AG08395 (cell line): ENCODE data around the gene KCNMA1.

Experiments
- DNase-seq: peaks from one replicate; pipeline ENCODE4 v3.0.0; 2012; ENCODE audit warnings: mixed read lengths, low spot score

KCNMA1 gene

GRCh38 chr10:77333610-77334340, 303.8 kb downstream of the KCNMA1 start:
- DNase-seq, result no peak

DNA sequence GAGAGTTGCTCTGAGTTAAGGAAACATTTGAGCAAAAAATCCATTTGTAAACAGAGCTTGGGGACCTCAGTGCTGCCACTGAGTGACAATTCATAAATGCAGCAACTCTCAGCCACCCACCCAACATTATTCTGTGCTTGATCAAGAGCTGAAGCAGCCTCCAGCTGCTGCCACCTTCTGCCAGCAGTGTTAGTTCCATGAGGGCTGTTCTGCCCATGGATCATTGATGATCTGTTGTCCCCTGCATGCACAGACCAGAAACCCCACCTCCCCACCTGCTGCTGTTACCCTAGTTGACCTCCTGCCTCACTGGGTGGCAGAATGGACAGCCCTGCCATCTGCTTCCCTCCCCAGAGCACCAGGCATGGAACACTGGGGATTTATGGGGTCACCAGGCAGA, 305.4 kb downstream of the KCNMA1 start:
- no peak for DNase-seq

DNA sequence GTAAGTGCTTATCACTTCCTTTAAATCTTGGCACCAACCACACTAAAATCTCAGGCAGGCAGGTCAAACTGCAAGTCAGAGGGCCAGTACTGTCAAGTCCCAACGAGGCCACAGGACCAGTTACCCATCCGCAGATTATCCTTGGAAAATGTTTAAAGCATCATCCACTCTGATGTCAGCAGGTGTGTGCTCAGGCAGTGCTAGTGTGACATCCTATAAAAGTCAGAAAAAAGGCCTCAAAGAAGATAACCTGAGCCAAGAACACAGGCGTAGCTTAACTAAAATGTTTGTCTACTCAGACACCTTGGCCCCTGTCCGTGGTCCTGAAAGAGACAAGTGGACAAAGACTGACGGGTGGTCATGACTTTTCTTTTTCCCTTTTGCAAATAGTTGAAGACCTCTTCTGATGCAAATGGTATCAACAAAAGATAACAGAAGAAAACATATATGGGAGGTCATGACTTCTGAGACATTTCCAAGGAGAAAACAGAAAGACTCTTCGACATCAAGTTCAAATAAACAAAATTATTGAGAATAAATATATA, 309.3 kb downstream of the KCNMA1 start:
- peak; percentile 38 for DNase-seq

DNA sequence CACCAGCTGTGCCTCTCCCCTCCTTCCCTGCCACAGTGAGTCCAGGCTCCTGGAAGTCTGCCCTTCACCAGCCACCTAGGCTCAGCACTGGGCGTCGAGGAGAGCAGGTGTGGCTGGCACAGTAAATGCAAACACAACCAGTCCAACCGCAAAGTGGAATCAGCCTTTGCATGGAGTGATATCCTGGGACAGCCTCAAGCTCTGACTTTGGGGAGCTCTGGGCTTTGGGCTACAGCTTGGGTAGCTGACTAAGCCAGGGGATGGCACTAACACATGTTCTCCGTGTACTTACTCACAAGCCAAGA, 312.4 kb downstream of the KCNMA1 start:
- DNase-seq, result no peak

DNA sequence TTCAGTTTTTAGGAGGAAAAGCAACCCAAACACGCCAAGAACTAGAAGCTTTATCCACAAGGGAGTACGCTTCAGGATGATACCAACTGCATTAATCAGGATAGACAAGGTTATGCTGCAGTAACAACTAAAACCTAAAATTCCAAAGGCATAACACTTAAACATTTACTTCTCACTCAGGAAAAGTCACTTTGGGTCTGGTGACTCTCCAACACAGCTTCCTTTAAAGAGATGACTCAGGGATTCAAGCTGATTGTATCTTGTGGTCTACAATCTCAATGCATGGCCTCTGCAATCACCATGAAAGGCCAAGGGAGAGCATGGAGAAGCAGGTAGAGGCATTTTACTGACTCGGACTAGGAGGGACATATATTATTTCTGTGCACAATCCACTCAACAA, 315.8 kb downstream of the KCNMA1 start:
- no peak for DNase-seq

DNA sequence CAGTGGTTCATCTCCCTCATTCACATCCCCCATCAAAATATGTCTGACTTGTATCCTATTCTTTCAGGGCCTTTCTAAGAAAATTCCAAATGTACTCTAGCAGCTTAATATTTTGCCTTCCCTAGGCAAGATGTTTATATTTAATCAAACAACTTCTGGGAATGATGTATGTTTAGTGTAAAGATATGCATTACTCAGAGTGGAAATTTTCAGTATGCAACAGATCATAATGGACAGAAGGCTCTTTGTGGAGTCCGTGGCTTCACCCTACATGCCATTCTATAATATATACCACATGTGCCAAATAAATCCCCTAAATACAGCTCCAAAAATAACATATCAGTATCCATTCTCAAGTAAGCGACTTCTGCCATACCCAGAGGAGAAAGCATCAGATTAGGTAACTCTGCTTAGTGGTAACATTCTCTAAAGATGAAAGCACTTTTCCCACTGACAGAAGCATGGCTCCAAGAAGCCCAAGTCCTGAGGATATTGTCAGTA, 316.6 kb downstream of the KCNMA1 start:
- peak; percentile 73 for DNase-seq

- peak; percentile 25 for DNase-seq
These were observed 318.1 kb downstream of the KCNMA1 start for GRCh38 chr10:77319557-77319956.

DNA sequence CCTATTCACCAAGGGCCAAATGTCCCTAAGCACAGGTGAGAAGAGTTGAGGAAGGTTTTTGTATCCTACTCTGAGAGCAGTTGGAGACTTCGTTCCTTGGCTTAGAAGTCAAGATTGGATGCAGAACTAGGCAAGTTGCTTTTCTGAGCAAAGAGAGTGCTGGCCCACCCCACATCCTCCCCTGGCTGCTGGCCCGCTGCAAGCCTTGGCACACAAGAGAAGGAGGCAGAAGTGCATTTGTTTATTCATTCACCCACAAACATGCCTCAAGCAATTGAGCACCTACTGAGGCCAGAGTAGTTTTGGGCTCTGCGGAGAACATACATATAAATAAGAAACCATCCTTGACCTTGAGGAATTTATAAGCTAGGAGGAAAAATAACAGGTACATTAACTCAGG, 318.9 kb downstream of the KCNMA1 start:
- no peak for DNase-seq

DNA sequence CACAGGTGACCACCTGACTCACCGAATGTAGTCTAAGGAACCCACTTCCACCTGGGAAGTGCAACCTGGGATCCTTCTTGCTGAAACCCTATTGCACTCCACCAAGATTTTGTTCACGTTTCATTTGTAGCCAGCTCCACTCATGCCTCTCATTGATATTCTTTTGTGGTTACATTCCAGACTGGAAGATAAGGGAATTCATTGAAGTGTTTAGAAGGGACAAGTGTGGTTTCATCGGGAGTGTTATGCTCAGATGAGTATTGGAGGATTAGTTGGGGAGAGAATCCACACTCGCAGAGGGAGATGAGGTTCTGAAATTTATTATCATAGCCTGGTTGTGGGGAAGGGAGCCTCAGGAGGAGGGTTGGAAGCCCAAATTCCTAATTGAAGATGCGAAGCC, 320.4 kb downstream of the KCNMA1 start:
- DNase-seq, result no peak

GRCh38 chr10:77315496-77316129, 322.0 kb downstream of the KCNMA1 start:
- no peak for DNase-seq

DNA sequence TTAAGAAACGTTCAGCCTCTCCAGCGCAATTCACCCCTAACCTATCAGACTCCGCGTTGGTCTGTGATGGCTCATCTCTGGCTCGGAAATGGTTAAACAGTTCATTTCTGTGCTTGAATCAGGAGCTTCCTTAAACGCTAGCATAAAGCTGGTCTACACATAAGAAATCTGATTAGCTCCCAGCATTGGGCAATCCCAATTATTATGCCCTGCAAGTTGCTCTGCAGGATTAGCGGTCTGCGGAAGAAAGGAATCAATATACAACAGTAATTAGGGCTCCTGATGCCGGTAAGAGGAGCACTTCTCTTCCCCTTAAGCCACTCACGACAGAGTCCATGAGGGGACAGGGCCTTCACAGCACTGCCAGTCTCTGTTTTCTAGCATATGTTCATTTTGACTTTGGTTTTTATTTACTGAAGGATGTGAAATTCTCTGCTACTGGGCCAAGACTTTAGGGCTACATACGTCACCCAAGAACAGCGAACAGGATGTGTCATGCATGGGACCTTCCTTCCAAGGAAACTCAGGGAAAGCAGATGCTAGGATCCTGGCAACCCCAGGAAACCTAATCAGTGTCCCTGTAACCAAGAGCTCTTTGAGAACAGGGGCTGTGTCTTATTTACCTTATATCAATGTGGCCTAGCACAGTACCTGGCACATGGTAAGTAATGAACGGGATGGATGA, 324.4 kb downstream of the KCNMA1 start:
- DNase-seq, result peak; percentile 76

DNA sequence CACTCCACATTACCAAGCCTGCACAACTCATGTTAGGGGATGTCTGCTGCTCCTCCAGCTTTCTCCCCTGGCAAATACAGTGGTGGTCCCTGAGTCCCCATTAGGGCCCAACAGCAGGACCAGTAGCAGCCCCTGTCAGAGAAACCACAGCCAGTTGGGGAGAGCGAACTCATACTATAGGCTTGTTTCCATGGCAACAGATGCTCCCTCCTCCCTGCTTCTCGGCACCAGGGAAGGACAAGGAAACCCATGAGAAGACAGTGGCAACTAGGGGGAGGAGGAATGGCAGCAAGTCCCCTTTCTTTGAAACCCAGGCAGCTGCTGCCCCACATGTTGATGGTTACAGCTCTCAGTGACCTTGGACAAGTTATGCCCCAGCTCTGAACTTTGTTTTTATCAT, 326.4 kb downstream of the KCNMA1 start:
- DNase-seq, result no peak

DNA sequence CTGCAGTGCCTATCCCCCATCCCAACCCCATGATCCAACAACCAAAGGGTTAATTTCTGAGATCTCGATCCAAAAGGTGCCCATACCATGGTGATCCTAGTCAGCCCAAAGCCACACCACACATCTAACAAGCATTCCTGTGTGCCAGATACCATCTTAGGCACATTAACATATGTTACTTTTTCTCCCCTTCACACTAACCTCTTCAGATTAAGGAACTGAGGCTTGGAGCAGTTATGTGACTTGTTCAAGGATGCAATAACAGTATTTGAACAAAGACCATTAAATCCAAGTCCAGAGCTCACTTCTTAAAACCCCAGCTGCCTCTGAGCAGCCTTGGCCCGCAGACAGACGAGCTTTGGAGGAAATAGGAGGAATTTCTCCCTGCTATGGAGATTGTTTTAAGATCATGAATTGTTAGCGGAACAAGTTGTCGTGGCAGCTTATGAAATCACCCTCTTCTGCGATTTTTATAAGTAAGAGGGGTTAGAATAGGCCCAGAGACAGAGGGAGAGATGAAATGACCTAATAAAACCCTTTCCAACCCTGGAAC, 327.2 kb downstream of the KCNMA1 start:
- DNase-seq, result no peak

DNA sequence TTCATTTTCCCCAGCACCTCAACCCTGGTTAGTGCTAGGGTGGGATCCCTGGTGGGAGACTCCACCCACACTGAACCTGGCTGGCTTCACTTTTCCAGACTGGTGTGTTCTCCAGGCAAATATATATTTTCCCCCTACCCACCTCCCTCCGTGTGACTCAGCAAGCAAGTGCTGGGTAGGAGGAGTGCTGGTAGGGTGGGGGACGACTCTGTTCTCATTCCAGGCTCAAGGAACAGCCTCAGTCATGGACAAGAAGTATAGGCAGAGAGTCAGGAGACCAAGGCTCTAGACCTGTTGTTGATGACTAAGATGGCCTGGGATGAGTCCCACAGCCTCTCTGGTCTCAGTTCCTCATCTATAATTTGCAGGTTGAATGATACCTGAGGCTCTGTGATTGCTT, 328.1 kb downstream of the KCNMA1 start:
- DNase-seq, result no peak

DNA sequence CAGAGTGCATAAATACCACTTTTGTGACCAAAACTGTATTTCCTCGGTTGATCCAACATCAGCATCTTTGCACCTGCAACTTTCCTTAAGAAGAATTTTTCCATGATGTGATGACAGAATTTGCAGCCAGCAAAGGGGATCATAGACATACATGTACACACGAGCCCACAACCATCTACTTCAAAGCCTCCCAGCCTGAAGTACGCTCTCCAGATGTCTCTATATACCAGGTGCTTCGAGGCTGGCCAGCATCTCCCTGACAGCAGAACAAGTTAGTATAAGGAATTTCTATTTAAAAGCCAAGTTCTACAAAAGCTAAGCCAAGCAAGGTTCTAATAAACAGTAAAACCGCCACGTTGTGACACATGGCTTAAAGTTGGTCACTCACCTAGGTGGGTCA, 328.5 kb downstream of the KCNMA1 start:
- DNase-seq, result no peak

DNA sequence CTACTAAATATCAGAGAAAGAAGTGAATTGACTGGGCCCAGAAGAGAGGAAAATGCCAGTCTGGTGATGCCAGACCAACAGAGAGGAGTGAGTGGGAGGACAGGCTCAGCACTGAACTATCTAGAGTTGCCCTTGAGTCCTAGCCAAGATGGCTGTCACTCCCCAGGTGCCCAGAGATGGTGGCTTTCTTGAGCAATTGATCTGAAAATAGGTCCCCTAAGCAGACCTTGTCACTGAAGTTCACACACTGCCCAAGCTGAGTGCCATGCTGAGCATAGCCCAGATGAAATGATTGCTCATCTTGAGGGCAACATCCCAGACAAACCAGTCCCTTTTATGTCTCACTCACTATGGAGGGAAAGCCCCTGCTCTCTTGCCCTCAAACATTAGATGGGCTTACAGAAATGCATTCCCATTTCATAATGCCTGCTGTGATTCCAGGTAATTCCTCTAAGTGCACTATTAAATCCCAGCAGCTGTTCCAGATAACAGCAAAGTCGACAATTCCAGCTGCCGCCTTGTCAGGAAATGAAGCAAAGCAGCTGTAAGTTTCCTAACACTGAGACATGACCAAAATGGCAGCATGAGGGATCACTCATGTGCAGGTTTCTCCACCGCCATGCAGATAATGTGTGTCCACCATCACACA, 329.4 kb downstream of the KCNMA1 start:
- no peak for DNase-seq

DNA sequence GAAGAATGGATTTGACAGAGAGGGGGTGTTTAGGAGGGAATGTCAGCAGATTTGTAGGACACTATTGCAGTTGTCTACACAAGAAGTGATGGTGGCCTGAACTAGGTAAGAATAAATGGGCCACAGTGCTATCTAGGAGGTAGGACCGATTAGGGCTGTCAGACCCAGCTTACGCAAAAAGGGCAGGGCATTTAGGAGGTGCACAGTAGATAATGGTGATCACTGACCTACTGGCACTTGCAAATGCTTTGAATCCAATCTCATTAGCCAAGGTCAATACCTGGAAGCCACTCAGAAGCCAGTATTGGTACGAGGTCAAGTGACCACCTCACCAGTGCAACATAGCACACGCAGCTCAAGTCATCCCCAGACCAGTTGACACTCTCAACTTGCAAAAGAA, 330.9 kb downstream of the KCNMA1 start:
- DNase-seq, result no peak

GRCh38 chr10:77305650-77306632, 331.7 kb downstream of the KCNMA1 start:
- DNase-seq, result peak; percentile 29

DNA sequence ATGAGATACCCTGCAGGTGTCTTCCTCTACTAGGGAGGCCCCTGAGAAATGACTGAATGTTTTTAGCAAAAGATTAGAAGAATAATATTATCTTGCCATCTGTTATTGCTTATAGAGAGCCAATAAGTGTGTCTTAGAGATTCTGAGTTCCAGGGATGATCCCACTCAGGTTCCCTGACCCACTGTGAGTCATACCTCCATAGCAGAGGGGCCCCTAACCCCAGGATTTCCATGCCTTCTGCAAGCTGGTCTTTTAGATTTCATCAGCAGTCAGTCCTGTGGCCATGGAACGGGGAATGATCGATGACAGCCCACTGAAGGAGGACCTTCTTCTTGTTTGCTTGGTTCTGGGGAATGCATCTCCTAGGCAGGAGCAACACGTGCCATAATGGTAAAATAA, 333.4 kb downstream of the KCNMA1 start:
- DNase-seq, result no peak

GRCh38 chr10:77301305-77301730, 336.3 kb downstream of the KCNMA1 start:
- peak; percentile 50 for DNase-seq
